ENCODE results near the gene GRK2.
"Not testable (repeated sequence)": the region's sequence is repeated elsewhere in the genome, so short reads cannot be mapped to it uniquely, and the experiment has no call there.

The GRK2 gene

DNA sequence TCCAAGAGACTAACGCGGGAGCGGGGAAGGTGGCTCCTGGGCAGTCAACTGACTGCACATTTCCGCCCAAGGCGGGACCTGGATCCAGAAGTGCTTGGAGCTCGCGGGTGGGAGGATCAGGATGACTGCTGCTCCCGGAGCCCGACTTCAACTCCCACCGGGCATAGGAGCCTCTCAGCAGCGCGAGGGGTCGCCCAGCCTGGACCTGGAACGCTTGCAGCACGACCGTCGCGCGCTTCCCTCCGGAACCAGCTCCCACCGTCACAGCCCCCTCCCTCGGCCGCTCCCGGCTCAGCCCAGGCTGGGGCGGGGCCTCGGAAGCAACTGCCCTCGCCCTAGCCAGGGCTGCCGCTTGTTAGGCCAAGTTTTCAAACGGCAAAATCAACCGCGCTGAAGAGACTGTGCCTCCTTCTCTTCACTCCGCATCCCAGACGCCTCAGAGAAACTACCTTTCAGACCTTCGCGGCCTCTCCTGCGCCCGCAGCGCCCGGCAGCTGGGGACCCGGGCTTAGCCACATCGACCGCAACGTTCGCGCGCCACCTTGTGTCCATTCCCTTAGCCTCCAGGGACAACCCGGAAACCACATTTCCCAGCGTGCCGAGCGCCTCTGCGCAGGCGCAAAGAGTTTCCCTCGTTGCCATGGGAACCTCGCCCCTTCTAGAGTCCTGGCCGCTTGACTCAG is 51.1 kb downstream of the GRK2 start:
- DNase-seq = peak; percentile 99

DNA sequence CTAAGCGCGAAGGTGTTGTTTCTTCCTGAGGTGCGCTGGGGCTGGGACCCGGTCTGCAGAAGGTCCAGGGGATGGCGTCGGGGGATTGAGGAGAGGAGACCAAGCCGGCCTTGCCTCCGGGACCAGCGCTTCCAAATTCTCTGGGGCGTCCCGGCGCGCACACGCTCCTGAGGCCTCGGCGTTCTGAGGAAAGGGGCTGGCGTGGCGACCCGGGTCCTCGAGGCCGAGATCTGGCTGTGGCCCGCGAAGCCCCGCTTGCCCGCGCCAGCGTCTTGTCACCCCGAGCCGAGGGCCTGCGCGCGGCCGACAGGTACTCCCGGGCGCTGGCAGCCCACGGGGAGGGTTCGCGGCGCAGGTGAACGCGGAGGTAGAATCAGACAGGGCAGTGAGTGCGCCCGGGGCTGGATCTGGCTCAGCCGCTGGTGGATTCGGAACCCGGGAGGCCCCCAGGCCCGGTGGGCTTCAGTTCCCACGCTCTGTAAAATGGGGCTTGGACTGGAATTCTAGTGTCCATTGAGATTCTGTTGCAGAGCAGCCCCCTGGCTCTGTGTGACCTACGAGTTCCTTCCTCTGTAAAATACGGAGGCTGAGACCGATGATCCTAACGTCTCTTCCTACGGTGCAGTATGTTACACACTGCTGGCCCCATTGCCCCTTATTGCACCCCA is 51.7 kb downstream of the GRK2 start:
- no peak for DNase-seq

DNA sequence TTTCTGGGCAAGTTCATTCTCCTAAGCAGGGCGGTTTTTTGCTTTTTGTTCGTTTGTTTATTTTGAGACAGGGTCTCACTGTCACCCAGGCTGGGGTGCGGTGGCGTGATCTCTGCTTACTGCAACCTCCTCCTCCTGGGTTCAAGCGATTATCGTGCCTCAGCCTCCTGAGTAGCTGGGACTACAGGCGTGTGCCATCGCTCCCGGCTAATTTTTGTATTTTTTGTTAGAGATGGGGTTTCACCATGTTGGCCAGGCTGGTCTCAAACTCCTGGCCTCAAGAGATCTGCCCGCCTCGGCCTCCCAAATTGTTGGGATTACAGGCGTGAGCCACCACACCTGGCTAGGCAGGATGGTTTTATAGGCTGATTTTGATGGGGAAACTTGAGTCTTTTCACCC is 52.6 kb downstream of the GRK2 start:
- not testable (repeated sequence) for DNase-seq

DNA sequence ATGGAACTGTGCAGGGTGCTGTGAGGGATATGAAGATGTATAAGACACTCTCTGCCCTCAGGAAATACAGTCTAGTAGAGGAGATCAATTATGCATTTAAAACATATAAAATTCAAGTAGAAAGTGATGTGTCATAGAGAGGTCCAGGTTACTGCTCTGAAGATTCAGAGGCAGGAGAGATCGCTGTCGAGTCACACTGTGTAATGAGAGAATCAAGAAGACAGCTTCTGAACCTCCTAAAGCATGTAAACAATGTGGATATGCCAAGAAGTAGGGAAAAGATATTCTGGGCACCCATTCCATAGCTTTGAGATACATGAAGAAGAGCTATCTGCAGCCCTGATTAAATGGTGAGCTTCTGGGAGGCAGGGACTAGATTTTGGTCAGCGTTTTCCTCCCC is 53.7 kb downstream of the GRK2 start:
- no peak for DNase-seq

DNA sequence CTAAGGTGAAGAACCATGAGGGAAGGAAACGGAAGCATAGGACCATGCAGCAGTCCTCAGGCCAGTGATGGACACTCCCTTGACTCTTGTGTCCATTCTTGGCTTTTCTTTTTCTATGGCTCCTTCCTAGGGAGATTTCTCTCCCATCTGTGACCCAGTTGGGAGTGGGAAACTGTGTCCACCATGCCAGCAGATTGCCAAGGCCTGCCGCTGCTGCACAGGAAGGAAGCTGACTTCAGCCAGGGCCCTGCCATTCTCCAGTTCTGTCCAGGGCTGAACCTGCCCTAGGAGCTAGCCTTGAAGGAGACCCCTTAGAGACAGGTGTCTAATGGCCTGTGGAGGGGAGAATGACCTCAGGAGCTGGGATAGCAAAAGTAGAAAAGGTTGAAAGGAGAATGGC is 54.4 kb downstream of the GRK2 start:
- no peak for DNase-seq

DNA sequence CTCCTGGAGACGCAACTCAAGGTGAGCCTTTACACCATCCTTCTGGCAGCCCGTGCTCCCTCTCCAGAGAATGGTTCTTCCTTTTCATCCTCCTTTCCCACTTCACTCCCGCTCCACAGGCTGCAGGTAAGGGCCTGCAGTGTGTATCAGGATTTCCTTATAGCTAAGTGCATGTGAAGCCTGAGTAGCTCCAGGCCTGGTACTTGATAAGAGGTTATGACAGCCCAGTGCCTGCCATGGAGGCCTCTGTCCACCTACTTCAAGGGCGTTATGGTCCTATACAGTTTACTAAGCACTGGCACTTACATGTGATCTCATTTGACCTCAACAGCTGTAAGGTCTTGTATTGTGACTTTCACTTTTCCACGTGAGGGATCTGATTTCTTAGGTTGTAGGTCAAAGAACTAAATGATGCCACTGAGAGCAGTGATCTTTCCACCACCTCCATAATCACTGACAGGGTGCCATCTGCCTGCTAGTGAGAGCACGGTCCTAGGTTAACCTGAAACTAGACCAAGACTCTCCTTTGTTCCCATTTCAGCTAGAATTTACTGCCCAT is 55.1 kb downstream of the GRK2 start:
- no peak for DNase-seq

DNA sequence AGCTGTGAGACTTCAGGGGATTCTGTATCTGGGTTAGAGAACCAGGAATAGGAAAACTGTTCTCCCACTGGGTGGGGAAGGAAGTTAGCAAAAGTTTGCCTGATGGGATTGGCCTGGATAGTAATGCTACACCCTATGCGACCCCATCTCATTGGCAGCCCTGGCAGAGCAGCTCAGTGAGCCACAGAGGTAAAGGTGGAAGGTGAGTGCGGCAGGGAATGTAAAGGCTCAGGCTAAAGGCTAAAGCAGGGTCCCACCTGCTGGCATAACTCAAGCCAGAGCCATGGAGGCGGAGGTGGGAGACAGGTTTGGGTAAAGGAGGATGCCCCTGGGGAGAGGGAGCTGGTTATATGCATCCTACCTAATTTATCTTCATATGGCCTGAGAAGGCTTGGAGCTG is 55.8 kb downstream of the GRK2 start:
- DNase-seq = no peak

DNA sequence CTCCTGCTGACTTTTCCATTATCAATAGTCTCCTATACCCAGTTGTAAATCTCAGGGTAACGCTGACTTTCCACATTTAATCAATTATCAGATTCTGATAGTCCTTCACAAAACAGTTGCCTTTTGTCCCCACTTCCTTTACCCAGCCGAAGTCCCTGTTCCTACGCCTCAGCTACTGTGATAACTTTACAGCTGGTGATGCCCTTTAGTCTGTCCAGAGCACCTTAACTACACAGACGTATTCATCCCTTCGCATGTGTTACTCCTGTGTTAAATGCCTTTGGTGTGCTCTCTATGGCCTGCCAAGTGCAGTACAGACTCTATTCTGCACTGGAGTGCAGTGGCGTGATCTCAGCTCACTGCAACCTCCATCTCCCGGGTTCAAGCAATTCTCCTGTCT is 57.3 kb downstream of the GRK2 start:
- DNase-seq = no peak

DNA sequence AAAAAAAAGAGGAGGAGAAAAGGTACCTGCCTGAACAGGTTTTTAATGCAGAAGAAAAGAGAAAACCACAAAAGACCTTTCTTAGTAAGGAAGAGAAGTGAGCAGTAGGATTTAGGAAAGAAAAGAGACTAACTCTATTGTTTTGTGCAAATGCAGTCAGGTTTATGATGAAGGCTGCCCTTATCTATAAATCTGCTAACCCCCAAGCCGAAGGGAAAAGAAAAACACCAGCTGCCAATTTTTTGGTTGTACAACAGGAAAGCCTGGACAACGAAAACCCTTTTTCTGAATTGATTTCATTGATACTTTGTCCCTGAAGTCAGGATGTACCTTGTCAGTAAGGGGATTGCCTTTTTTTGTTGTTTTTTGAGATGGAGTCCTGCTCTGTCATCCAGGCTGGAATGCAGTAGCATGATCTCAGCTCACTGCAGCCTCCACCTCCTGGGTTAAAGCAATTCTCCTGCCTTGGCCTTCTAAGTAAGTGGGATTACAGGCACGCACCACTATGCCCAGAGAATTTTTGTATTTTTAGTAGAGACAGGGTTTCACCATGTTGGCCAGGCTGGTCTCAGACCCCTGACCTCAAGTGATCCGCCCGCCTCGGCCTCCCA is 65.9 kb downstream of the GRK2 start:
- no peak for DNase-seq
